HG03175 (cell line): Measurements from ENCODE around the gene RAD51B.

Source experiments
- ATAC-seq: cut with Tn5 transposase; IDR thresholded peaks from one replicate; pipeline ENCODE4 v1.9.1; 2021; ENCODE audit warnings: mild to moderate bottlenecking, moderate library complexity; ENCODE audit not compliant: unreplicated experiment

Gene RAD51B

DNA sequence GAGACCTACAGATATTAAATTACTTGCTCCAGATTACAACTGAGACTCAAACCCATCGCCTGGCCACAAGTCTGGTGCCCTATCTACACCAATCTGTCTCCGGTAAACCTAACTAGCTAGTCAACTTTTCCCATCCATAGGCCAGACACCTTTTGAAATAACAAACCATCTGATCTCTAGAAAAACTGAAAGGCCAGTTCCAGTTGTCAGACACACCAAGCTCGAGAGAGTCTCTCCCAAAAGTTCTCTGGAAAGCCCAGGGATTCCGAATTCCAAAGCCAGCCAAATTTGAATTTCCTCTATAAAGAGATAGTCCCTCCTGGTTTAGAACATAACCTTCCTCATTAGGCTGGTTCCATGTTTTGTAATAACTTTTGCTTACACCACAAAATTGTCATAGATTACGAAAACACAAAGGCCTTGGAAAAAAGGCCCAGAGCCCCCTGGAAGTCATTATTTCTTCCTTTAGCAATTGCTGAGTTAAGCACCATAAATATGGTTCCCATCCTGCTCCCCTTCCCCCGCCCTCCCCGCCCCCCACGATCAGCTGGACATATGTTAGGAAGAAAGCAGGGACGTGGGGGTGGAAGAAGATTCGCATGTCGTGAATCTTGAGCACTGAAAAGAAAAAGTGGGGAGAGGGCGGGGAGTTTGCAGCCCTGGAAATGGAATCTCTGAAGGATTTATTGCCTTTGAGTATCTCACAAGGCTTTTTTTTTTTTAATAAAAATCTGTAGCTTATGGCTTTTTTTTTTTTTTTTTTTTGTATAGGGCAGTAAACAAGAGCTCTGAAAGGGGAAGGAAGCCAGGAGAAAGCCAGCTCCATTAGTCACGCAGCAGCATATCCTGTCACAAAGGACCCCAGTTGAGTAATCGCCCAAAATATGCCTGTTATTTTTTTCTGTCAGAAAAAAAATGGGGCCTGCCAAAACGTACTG, 862.9 kb downstream of the RAD51B start:
- no peak for ATAC-seq

DNA sequence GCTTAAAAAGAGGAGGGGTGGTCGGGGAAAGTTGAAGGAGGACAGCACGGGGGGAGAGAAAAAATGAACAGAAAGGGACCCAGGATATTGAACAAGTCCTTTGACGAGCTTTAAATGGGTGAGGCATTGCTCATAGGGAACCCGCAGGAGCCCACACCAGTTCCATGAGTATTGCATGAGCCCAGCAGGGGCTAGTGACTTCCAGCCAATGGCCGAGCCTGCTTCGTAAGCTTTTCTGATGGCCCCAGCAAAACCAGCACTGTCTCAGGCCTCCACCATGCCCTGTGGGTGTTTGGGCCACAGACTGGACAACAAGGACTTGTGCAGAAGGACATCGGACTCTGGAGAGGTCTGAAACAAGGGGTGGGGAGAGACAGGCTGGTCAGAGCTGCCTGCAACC, 863.7 kb downstream of the RAD51B start:
- no peak for ATAC-seq

DNA sequence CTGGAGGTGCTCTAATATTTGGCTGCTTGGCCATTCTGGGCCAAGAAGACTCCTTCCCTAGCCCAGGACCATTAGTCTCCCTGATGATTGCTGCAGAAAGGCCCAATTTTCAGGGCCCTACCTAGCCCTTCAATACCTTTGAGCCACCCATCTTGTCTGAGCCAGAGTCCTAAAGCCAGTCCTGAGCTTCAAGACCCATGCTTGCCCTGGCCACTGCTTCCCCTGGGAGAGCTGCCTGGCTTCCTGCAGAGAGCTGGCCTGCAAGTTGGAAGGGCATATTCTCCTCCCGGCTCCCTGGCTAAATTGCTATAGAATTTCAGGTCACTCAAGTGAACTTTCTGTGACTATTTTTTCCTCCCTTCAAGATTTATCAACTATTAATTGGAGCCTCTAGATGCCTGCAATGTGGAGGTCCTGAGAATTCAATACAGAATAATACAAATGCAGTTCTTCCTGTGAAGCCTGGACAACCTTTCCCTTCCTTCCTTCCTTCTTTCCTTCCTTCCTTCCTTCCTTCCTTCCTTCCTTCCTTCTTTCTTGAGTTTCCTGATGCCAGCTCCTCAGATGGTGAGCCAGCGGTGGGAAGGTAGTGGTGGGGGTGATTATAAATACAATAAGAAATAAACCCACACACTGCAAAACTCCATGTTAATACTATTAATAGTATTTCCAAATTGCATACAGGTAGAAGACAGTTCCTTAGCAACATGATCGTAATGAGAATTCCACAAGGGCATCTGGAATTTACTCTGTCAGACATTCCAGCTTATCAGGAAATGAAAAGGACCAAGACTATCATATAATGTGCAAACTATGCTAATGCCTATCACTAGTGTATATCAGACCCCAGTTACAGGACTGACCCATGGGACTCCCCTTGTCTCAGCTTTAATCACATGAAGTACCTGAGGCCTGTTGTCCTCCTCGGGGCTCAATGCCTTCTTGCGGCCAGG, 865.2 kb downstream of the RAD51B start:
- no peak for ATAC-seq

DNA sequence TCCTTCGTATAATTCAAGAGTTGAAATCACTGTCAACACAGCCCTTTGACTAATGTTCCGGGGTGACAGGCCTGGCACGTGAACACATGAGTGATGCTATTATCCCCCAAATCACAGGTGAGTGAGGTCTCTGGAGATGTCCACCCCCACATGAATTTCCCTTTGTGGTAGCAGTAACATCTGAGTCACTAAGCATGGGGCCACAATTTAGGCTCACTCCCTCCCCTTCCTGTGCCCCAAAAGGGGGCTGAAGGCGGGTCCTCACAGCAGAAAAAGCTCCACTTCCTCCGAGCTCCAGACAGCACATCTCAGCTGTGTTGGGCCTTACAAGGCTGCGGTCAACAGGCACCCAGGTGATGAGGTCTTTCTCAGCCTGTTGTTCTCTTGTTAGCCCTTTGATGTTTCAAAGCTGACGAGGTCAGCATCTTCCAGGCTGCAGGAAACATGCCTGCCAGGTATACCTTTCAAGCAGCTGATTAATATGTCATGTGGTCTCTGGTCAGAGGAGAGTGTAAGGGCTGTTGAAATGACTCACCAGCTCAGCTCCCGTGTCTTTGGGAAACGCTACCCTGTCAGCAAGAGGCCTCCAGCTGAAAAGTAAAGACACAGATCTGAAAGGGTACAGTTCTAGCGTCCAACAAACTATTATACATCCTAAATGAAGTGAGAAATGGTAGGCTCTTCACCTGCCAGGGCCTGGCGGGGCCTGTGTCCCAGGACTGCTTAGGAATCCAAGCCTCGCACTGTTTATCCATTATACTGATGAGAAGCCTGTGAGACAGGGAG, 866.0 kb downstream of the RAD51B start:
- peak; percentile 80 for ATAC-seq

DNA sequence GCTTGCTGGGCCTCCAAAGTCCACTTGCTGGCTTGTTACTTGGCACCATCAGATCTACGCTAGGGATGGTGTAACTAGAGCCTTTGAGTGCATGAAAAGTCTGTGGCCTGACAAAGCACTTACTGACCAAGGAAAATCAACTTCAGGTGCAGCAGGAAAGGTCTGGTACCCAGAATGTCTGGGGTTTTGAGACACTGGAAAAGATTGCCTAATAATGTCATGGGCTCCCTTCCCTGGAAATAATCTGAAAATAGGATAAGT, 866.6 kb downstream of the RAD51B start:
- ATAC-seq = no peak

DNA sequence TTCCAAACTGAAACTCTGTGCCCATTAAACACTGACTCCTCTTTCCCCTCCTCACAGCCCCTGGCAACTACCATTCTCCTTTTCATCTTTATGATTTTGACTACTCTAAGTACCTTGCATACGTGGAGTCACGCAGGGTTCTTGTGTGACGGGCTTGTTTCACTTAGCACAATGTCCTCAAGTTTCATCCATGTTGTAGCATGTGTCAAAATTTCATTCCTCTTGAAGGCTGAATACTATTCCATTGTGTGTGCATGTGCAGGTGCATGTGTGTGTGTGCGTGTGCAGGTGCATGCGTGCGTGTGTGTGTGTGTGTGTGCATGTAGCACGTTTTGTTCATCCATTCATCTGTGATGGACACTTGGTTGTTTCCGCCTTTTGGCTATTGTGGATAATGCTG, 867.1 kb downstream of the RAD51B start:
- ATAC-seq = no peak

DNA sequence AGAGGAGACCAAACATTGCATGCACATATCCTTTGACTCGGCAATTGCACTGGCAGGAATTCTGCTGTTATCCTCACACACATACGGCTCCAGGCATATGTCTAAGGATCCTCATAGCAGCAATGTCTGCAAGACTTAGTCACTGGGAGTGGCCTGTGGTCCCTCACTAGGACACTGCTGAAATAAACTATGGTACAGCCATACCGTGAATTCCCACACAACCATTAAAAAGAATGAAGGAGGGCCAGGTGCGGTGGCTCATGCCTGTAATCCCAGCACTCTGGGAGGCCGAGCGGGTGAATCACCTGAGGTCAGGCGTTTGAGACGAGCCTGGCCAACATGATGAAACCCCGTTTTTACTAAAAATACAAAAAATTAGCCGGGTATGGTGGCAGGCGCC, 868.2 kb downstream of the RAD51B start:
- ATAC-seq = no peak

DNA sequence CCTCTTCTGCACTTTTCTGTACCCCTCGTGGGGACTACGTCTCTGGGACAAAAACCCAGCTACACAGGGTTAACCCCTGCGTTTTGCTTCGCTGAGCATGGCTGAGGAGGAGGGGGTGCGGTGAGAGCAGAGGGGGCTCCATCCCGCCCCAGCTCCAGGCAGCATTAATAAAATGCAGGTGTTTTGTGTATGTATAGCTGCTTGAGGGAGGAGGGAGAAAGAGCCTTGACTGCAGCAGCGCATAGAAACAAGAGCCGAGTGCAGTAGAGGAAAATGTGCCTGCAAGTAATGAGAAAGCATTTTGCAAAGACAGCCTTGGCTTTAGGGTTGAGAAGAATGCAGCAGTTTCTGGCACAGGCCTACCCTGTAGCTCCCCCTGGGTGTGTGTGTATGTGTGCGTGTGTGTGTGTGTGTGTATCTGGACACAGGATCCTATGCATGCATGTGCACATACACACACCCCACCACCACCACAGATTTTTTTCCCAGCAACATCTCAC, 869.3 kb downstream of the RAD51B start:
- ATAC-seq = no peak

DNA sequence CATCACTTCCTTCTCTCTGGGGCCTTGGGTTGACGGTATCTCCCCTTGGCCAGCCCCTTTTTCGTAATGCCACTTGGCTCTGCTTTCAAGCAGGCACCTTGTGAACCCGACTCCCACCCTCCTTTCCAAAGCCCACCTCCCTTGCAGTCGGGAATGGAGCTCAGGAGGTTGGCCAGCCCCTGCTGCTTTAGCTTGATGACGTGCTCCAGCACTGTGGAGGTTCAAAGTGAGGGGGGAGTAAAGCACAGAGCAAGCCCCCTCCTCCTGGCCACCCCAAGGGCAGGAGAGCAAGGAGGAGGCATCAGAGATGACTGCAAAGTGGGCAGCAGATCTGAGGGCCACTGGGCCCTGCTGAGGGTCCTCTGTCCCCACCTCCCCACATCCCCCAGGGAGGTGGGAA, 869.9 kb downstream of the RAD51B start:
- no peak for ATAC-seq

DNA sequence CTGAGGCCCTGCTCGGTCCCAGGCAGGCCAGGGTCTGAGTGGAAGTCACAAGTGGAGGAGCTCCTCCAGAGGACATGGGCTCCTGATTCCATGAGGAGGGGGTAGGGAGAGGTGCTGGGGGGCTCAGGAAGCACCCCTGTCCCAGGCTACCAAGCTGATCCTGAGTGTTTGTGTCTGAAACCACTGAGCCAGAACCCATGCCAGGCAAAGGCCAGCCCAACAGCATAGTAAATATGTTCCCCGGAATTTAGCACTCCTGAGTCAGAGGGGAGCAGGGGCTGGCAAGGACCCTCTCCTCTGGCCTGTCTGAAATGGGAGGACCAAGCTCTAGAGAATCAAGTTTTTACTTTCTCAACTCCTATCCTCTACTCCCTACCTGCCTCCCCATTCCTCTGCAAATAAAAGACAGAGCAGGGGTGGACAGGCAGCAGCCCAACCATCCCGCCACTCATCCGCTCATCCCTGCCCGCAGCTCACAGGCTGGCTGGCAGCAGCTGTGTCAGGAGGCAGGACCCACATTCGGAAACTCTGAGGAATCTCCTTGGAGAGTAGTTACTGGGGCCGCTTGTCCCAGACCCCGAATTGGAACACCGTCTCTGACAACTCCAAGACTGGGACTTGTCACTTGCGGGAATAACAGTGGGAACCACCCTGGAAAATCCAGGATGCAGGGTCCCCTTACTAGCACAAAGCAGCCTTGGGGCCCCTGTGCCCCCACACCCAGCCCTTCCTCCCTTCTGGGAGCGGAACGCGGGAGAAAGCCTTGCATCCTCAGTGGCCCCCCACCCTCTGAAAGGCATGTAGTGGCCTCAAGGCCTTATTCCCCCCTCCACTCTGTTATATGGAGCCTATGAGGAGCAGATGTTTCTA, 870.7 kb downstream of the RAD51B start:
- ATAC-seq = no peak

DNA sequence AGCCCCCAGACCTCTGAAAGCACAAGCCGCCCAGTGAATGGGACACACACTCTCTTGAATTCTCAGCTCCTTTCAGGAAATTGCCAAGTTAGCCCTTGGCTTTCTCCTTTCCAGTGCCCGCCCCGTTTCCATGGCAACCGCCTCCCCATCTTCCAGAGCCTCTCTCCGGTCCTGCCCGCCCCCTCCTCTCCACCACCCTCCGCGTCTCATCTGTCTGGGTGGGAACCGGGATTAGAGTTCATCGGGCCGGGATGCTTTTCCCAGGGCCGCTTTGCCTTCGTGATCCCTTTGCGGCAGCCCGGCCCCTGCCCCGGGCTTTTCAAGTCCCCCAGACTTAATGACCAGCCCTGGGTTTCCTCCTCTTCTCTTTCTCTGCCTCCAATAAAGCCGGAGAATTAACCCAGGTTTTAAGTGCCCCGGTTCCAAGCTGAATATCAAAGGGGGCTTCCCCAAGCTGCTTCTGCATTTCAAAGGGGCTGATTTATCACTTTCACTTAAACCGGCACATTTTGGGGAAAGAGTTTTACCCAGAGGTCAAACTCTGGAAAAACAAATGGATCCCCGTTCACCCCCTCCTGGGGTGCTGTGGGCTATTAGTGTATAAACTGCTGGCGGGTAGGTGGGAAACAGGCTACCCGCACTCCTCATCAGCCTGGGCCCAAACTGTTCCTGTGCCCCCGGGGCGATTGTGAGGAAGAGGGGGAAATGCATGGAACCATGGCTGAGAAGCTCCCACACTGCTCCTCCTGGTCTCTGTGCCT, 871.6 kb downstream of the RAD51B start:
- no peak for ATAC-seq

DNA sequence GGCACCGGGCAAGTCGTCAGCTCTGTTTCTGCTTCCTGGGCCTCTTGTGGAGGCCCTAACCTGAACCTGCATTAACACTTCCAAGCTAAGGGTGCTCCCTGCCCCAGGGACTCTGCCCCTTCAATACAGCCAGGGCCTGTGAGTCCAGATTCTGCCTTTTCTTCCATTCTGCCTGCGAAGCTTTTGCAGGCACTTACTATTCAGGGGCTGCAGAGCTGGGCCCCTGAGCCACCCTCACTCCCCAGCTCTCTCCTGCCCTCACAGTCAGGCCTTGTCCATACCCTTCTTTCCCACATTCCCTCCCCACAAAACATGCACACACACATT, 872.2 kb downstream of the RAD51B start:
- ATAC-seq = no peak

DNA sequence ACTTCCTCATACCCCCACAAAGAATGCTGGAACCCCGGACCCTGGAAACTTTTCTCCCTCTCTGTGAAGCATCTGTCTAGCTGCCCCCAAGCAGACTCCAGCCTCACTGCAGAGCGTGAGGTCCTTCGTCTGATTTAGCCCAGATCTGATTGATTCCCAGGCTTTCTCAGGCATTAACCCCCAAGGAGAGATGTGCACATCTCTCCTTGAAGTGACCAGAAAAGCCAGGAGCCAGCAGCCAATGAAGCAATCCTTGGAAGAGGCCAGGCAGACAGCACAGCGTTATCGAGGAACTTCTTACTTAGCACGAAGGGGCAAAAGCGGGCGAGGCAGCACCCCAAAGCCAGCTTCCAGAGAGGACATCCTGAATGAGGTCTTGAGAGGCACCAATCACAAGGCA, 872.6 kb downstream of the RAD51B start:
- ATAC-seq = no peak

DNA sequence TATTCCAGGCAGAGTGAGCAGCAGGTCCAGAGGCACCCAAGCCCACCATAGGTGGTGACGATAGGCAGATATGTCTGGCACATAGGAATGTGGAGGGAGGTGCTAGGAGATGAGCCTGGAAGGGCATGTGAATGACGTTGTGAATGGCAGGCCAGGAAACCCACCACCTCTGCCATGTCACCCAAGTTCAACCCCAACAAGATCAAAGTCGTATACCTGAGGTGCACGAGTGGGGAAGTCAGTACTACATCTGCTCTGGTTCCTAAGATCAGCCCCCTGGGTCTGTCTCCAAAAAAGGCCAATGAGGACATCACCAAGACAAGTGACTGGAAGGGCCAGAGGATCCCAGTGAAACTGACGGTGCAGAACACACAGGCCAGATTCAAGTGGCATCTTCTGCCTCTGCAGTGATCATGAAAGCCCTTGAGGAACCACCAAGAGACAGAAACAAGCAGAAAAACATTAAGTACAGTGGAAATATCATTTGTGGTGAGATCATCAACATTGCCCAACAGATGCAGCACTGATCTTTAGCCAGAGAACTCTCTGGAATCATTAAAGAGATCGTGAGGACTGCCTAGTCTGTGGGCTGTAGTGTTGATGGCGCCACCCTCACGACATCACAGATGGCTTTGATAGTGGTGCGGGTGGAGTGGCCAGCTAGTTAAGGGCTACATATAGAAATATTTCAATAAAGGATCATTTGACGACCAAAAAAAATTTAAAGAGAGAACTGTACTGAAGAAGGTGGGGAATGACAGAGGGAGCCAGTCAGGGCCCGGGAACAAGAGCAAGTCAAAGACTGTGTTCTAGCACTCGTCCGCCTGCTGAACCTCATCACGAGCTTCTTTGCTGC, 873.6 kb downstream of the RAD51B start:
- no peak for ATAC-seq

DNA sequence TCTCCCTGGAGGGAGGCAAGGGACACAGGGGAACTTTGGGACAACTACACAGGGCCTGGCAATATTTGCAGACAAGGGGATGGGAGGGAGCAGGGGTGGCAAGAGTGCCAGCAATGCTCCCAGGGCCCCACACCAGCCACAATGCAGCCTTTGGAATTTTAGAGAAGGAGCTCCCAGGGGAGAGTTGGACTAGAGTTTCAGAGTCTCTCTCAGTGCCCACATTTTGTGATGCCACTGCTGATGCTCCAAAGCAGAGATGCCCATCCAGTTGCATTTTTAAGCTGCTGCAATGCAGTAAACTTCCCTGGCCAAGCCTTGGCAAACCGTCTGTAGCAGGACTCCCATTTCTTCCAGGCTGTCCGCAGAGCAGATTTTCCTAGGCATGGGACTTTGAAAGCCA, 874.3 kb downstream of the RAD51B start:
- ATAC-seq = no peak

DNA sequence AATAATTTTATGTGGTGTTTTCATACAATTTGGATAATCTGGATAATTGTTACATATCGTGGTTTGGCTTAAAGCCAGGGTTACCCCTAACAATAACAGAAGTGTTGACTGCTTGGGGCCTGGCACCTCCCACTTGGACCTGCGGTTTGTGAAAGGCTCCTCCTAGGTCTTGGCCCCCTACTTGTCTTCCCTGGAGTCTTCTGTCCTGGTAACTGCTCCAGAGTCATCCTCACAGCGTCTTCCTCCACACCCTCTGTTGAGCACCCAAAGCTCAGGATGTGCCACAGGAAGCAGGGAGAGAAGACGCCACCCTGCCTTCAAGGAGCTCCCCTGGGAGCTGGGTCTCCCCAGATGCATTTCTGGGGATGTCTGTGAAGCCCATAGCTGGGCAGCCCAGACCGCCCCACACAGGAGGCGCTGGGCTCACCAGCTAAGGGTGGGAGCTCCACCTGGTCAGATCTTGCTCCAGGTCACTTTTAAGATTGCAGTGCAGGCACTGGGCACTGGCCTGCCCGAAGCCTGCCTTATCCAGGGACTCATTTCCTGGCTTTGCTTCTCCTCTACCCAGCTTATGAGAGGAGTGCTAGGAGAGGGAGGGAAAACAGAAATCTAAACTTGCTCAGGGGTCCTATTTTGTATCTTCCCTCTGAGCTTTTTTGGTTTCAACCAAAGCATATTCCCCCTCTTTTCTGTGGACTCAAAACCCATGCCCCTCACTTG, 875.1 kb downstream of the RAD51B start:
- no peak for ATAC-seq

DNA sequence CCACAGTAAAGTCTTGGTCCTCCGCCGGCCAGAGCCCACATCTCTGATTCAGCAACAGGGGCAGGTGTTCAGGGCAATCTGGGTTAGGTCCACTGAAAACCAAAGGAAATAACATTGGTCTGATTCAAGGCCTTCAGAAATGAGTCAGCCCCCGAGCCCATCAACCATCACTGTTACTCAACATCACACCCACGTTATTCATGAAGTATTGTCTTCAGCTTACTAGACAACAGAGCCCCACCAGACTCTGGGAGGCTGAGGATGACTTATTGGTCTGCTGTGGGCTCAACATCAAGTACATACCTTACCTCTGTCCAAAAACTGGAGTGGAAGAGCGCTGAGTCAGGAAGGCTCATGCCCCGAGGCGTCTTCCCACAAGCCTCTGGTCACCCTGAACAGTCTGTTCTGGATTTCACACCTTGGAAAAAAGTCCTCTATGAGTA, 875.8 kb downstream of the RAD51B start:
- peak; percentile 91 for ATAC-seq

DNA sequence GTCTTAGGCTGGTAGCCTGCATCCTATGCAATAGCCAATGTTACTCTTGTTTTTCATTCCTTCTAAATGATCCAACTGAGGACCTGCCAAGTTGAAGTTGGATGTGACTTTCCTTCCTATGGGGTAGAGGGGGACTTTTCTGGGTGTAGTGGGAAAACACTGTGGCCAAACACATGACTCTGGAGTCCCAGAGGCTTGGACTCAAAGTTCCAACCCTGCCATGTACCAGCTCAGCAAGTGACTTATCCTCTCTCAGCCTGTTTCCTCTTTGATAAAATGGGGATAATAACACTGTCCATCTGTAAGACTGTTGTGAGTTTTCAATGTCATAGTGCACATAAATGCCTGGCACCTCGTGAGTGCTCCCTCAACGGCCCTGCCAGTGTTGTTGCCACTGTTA, 876.3 kb downstream of the RAD51B start:
- ATAC-seq = no peak
